Stimulated activated CD4-positive, alpha-beta T cell treated with anti-CD3 and anti-CD28 coated beads, Interleukin-1b, Interleukin-23, amount 100 ng/mL, for 4 hours (primary cell): ENCODE data around the gene ZNF341.
"Not testable (repeated sequence)": the region's sequence is repeated elsewhere in the genome, so short reads cannot be mapped to it uniquely, and the experiment has no call there.

Experiments used
- DNase-seq, 2 donors: peaks; one replicate each; pipeline ENCODE4 v3.0.0-alpha.2; 2020; ENCODE audit warnings: low read depth in 2 of 2

Gene ZNF341

DNA sequence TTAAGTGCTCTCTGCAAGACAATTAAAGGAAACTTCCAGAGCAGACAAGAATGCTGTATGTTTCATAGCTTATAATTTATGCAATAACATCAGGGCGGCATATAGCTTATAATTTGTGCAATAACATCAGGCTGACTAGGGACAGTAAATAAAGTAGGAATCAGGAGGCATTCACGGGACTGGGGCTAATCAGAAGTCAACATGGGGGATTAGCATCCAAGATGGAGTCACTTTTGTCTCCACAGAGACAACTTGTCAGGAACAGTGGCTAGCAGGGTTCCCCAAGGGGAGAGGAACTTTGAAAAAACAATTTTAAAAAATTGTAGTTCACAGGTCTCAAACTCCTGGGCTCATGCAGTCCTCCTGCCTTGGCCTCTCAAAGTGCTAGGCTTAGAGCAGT is 3.3 kb upstream of the ZNF341 start:
- DNase-seq, result no peak

- no peak for DNase-seq
These were observed 2.7 kb upstream of the ZNF341 start for GRCh38 chr20:33729101-33729500.

DNA sequence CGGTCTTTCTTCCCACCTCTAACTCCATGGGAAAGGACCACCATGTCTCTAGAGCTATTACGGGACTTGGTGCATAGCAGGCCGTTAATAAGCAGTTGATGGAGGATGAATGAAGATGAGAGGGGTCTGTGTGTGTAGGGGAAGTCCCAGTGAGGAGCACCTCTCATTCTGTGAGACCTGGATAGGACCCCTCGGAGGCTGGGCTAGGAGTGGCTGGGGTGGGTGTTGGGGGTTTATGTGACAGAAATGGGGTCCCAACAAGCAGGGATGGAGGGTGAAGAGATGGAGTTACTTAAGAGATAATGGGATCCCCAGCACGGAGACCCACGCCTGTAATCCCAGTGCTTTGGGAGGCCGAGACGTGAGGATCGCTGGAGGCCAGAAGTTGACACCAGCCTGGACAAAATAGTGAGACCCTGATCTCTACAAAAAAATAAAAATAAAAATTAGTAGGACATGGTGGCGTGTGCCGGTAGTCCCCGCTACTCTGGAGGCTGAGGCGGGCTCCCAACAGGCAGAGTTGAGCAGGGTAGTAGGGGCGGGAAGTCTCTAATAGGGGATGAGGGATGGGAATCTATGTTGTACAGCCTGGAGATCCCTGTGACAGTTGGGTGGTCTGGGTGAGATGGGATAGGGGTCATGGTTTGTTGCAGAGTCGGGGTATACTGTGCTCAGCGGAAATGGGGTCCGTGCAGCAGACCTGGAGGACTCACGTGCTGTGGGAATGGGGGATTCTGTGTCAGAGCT is 677 bp upstream of the ZNF341 start:
- no peak for DNase-seq

DNA sequence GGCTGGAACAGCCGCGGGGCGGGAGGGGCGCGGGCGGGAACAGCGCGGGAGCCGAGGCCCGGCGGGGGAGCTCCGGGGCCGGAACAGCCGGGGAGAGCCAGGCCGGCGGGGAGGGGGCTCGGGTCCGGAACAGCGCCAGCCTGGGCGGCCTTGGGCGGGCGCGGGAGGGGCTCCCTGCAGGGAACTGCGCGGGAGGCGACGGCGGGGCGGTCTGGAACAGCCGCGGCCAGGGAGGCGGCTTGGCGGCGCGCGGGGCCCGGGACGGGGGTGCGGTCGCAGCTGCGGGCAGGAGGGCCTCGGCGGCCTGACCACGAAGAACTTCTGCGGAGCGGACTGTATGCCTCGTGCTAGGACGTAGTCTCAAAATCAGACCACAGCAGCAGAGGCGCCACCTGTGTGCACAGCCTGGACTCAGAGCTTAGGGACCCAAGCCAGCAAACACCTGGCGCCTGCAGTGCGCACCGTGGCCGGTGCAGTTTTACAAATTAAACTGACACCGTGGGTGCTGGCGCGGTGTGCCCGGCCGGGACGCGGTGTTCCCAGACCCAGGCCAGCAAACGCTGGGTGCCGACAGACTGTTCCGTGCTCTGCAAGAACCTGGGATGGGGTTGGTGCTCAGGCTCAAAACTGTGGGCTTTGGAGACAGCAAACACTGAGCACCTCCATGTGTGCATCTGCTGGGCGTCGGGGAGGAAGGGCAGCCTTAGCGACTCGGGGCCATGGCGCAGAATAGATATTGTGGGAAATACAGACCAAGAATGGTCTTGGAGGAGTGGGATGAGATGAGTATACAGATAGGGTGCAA is 572 bp downstream of the ZNF341 start:
- DNase-seq, result peak; percentile 74 to 80

GRCh38 chr20:33733654-33734576 is 2.1 kb downstream of the ZNF341 start:
- DNase-seq, result no peak

DNA sequence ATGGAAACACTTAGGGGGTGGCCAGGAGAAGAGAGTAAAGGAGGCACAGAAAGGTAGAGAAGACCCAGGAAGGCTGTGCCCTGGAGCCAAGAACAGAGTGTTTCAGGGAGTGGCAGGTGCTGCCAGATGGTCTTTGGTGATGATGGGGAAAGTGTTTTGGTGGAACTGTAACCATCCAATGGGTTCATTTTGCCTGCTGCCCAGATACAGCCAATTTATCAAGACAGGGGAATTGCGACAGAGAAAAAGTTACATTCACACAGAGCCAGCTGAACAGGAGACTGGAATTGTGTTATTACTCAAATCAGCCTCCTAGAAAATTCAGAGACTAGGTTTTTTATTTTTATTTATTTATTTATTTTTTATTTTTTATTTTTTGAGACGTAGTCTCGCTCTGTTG is 5.2 kb downstream of the ZNF341 start:
- no peak for DNase-seq

GRCh38 chr20:33739493-33739892 is 7.7 kb downstream of the ZNF341 start:
- no peak for DNase-seq

- no peak for DNase-seq
These were observed 8.4 kb downstream of the ZNF341 start for GRCh38 chr20:33740189-33740588.

- DNase-seq, result no peak
These were observed 12.4 kb downstream of the ZNF341 start for GRCh38 chr20:33744181-33744580.

GRCh38 chr20:33744773-33745385 is 13.1 kb downstream of the ZNF341 start:
- DNase-seq, result no peak

- DNase-seq, result no peak
These were observed 14.7 kb downstream of the ZNF341 start for GRCh38 chr20:33746325-33746998.

DNA sequence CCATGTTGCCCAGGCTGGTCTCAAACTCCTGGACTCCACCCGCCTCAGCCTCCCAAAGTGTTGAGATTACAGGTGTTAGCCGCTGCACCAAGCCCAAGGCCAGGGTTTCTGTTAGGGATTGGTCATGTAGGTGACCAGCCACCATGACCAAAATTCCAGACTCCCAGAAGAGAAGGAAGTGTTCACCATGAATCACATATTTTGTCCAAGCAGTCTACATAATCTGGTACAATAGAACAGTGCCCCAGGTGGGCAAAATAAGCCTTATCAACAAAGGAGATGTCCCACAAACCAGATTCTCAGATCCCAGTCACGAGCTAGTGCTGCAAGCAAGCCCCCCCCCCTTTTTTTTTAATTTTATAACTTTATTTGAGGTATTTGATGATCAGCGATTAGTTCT is 20.0 kb downstream of the ZNF341 start:
- no peak for DNase-seq

DNA sequence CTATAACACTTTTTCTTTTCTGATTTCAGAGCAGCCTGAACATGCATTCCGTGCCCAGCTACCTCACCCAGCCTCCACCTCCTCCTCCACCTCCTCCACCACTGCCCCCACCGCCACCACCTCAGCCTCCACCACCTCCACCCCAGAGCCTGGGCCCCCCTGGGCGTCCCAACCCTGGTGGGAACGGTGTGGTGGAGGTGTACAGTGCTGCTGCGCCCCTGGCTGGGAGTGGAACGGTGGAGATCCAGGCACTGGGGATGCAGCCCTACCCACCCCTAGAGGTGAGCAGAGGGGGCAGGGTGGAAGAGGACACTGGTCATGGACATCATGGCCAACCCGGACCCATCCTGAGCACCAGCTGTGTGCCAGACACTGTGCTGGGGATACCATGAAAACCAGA is 21.3 kb downstream of the ZNF341 start:
- no peak for DNase-seq

GRCh38 chr20:33753763-33754162 is 22.0 kb downstream of the ZNF341 start:
- DNase-seq, result no peak

- not testable (repeated sequence) for DNase-seq
These were observed 24.2 kb downstream of the ZNF341 start for GRCh38 chr20:33755936-33756490.

DNA sequence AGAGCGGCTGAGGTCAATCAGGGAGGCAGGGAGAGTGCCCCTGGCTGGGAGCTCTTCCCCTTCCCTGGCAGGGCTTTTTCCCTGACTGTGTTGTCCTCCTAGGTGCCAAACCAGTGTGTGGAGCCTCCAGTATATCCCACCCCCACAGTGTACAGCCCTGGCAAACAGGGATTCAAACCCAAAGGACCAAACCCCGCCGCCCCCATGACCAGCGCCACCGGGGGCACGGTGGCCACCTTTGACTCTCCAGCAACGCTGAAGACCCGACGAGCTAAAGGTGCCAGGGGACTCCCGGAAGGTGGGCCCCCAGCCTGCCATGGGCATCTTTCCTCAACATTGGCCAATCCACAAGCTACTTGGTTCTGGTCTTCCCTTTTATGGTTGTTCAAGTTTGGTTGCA is 25.2 kb downstream of the ZNF341 start:
- DNase-seq, result no peak

GRCh38 chr20:33757458-33757857 is 25.7 kb downstream of the ZNF341 start:
- no peak for DNase-seq

GRCh38 chr20:33761698-33762250 is 30.0 kb downstream of the ZNF341 start:
- DNase-seq, result no peak

- DNase-seq, result no peak
These were observed 33.3 kb downstream of the ZNF341 start for GRCh38 chr20:33765099-33765498.

- DNase-seq, result no peak
These were observed 33.8 kb downstream of the ZNF341 start for GRCh38 chr20:33765592-33765991.

- DNase-seq, result no peak
These were observed 34.9 kb downstream of the ZNF341 start for GRCh38 chr20:33766686-33767085.
